ENCODE data around the gene SLC38A10.

The SLC38A10 gene

GRCh38 chr17:81298991-81299738, 4.1 kb upstream of the SLC38A10 start:
- no peak for DNase-seq (ENCODE audit: low read depth)

GRCh38 chr17:81298325-81298990, 3.4 kb upstream of the SLC38A10 start:
- DNase-seq (ENCODE audit: low read depth): no peak

- no peak for DNase-seq (ENCODE audit: low read depth)
Observed at GRCh38 chr17:81295676-81296381, 722 bp upstream of the SLC38A10 start.

- DNase-seq (ENCODE audit: low read depth): no peak
Observed at GRCh38 chr17:81294512-81295030, 536 bp downstream of the SLC38A10 start.

- DNase-seq (ENCODE audit: low read depth): no peak
Observed at GRCh38 chr17:81292450-81292849, 2.7 kb downstream of the SLC38A10 start.

- DNase-seq (ENCODE audit: low read depth): no peak
Observed at GRCh38 chr17:81291662-81292061, 3.4 kb downstream of the SLC38A10 start.

- DNase-seq (ENCODE audit: low read depth): no peak
Observed at GRCh38 chr17:81290230-81290629, 4.9 kb downstream of the SLC38A10 start.

- no peak for DNase-seq (ENCODE audit: low read depth)
Observed at GRCh38 chr17:81289627-81290026, 5.5 kb downstream of the SLC38A10 start.

- DNase-seq (ENCODE audit: low read depth): no peak
Observed at GRCh38 chr17:81288715-81289114, 6.4 kb downstream of the SLC38A10 start.

- DNase-seq (ENCODE audit: low read depth): no peak
Observed at GRCh38 chr17:81287741-81288430, 7.2 kb downstream of the SLC38A10 start.

GRCh38 chr17:81287152-81287551, 8.0 kb downstream of the SLC38A10 start:
- DNase-seq (ENCODE audit: low read depth): no peak

GRCh38 chr17:81286491-81287145, 8.5 kb downstream of the SLC38A10 start:
- DNase-seq (ENCODE audit: low read depth): no peak

GRCh38 chr17:81285894-81286293, 9.2 kb downstream of the SLC38A10 start:
- no peak for DNase-seq (ENCODE audit: low read depth)

GRCh38 chr17:81285179-81285878, 9.8 kb downstream of the SLC38A10 start:
- DNase-seq (ENCODE audit: low read depth): no peak

- DNase-seq (ENCODE audit: low read depth): no peak
Observed at GRCh38 chr17:81282876-81283275, 12.2 kb downstream of the SLC38A10 start.

GRCh38 chr17:81282141-81282540, 13.0 kb downstream of the SLC38A10 start:
- no peak for DNase-seq (ENCODE audit: low read depth)

GRCh38 chr17:81280571-81280970, 14.5 kb downstream of the SLC38A10 start:
- DNase-seq (ENCODE audit: low read depth): no peak

GRCh38 chr17:81279278-81280275, 15.5 kb downstream of the SLC38A10 start:
- no peak for DNase-seq (ENCODE audit: low read depth)

- DNase-seq (ENCODE audit: low read depth): no peak
Observed at GRCh38 chr17:81278831-81279230, 16.3 kb downstream of the SLC38A10 start.
